GM12891 (cell line): ENCODE results near the gene ARHGEF39.

Experiments used
- POLR2A ChIP-seq: IDR thresholded peaks from 2 replicates; pipeline ENCODE4 v1.6.1; 2011; ENCODE audit warnings: low read depth, low read length, control low read depth
- POLR2AphosphoS5 ChIP-seq: IDR thresholded peaks from 2 replicates; pipeline ENCODE4 v1.6.1; 2011; ENCODE audit warnings: low read depth, low read length, control low read depth
- POU2F2 ChIP-seq: IDR thresholded peaks from 2 replicates; pipeline ENCODE4 v1.6.1; 2011; ENCODE audit warnings: low read depth, mild to moderate bottlenecking, control low read depth, low read length, moderate library complexity
- TAF1 ChIP-seq: IDR thresholded peaks from 2 replicates; pipeline ENCODE4 v1.6.1; 2011; ENCODE audit warnings: low read depth, low read length, control low read depth

DNA sequence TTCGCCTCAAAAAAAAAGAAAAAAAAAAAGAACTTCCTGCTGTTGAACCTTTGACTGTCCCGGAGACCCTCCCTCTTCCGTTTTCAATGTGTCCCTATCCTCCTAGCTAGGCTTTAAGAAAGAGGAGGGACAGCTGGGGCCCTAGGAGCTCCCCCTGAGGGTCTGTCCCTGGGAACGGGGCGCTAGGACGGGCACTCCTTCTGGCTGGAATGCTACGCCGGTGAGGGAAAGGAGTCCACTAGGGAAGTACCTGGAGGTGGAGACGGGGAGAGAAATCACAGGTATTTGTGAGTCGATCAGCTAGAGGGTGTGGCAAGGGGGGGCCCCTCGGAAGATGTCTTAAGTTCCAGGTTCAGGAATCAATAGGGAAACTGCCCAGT is 18.9 kb downstream of the ARHGEF39 start:
- TF ChIP-seq POLR2A (no peak), TAF1 (no peak), POLR2AphosphoS5 (no peak), POU2F2 (no peak)
